HCT116 (cell line): ENCODE results near the gene GTF2IRD1. TPM values are rescaled to one million over a fixed set of nuclear protein-coding genes. Genes with fewer than 3 reads are reported as not detected.

Source experiments
- ATAC-seq: fragments of 200-7000 bp; cut with Tn5 transposase; 2 replicates; pipeline ENCODE4 v1.9.1; 2020; ENCODE audit warnings: mild to moderate bottlenecking, moderate library complexity
- BruUV-seq: library from RNA; stranded (reverse); fragments of 400-500 nt; replicated peaks from 2 replicates; lab custom pipeline; 2021; lab: Mats Ljungman, UMichigan
- CTCF ChIA-PET: fragments of 300-600 bp; sonication (Branson Sonifier 250); formaldehyde crosslinking; loops from one replicate; lab custom pipeline; 2021; ENCODE audit warnings: antibody characterized with exemption; lab: Charles Lee
- POLR2A ChIA-PET: fragments of 300-600, 350-600 bp; sonication (Branson Sonifier 250); formaldehyde crosslinking; loops from one replicate; lab custom pipeline; 2021; ENCODE audit warnings: antibody characterized with exemption; lab: Charles Lee
- RAD21 ChIA-PET, 2 experiments: fragments of 300-600 bp; sonication (Branson Sonifier 250); formaldehyde crosslinking; loops; one replicate each; lab custom pipeline; 2023; ENCODE audit warnings: low total read pairs in 2 of 2; ENCODE audit not compliant: uncharacterized antibody in 2 of 2, unreplicated experiment in 2 of 2, low non-redundant PET in 1 of 2; lab: Charles Lee
- DNase-seq: peaks from one replicate; pipeline ENCODE4 v3.0.0-alpha.2; 2010; ENCODE audit warnings: low read depth, low spot score
- H2AFZ ChIP-seq: fragments of 200-600 bp; shearing (Covaris generic), sonication (generic); 2 replicates; pipeline ENCODE4 v1.6.1; 2017; ENCODE audit warnings: low read depth, mixed run types, mixed read lengths, antibody characterized with exemption, low read length; ENCODE audit not compliant: poor library complexity, severe bottlenecking
- H3K27ac ChIP-seq: 2 replicates; pipeline ENCODE4 v1.5.1; 2012; ENCODE audit warnings: low read depth, low read length
- H3K27me3 ChIP-seq: fragments of 200-600 bp; sonication (generic); 2 replicates; pipeline ENCODE4 v1.6.1; 2016; ENCODE audit warnings: mixed run types, low read length, mixed read lengths; ENCODE audit not compliant: insufficient read depth
- H3K36me3 ChIP-seq, 2 experiments: fragments of 200-500 bp in 1 of 2; fragments of 200-600 bp in 1 of 2; sonication (Bioruptor generic) in 1 of 2; sonication (generic) in 1 of 2; 2 replicates each; pipeline versions ENCODE4 v1.5.1 to v1.6.1; 2014 to 2016; ENCODE audit warnings: low read length in 2 of 2, inconsistent platforms in 1 of 2, mixed read lengths in 1 of 2, mixed run types in 1 of 2; ENCODE audit not compliant: insufficient read depth in 2 of 2, control insufficient read depth in 1 of 2
- H3K4me1 ChIP-seq, 2 experiments: fragments of 200-600 bp in 1 of 2; sonication (generic) in 1 of 2; 2 replicates each; pipeline versions ENCODE4 v1.5.1 to v1.6.1; 2012 to 2017; ENCODE audit warnings: low read length in 2 of 2, inconsistent platforms in 1 of 2, mild to moderate bottlenecking in 1 of 2, mixed read lengths in 1 of 2, mixed run types in 1 of 2, moderate library complexity in 1 of 2; ENCODE audit not compliant: insufficient read depth in 2 of 2, control insufficient read depth in 1 of 2
- H3K4me2 ChIP-seq: fragments of 200-600 bp; sonication (generic); 2 replicates; pipeline ENCODE4 v1.6.1; 2017; ENCODE audit warnings: mixed run types, low read length, mixed read lengths
- H3K4me3 ChIP-seq, 2 experiments: fragments of 200-600 bp in 1 of 2; sonication (generic) in 1 of 2; replicated peaks in 1 of 2; 2 replicates each; pipeline ENCODE4 v1.5.1; 2011 to 2016; ENCODE audit warnings: low read length in 2 of 2, control low read depth in 1 of 2, low read depth in 1 of 2, mild to moderate bottlenecking in 1 of 2, mixed read lengths in 1 of 2, mixed run types in 1 of 2
- H3K79me2 ChIP-seq: fragments of 200-600 bp; sonication (generic); 2 replicates; pipeline ENCODE4 v1.6.1; 2017; ENCODE audit warnings: mild to moderate bottlenecking, mixed run types, low read length, moderate library complexity, mixed read lengths; ENCODE audit not compliant: insufficient read depth
- H3K9ac ChIP-seq: fragments of 200-600 bp; sonication (generic); 2 replicates; pipeline ENCODE4 v1.6.1; 2016; ENCODE audit warnings: low read length, mixed read lengths
- H3K9me2 ChIP-seq: fragments of 200-600 bp; sonication (generic), shearing (Covaris generic); 2 replicates; pipeline ENCODE4 v1.6.1; 2017; ENCODE audit warnings: mixed run types, mild to moderate bottlenecking, moderate library complexity; ENCODE audit not compliant: insufficient read depth
- H3K9me3 ChIP-seq, 2 experiments: fragments of 200-500 bp in 1 of 2; fragments of 200-600 bp in 1 of 2; sonication (Bioruptor generic) in 1 of 2; sonication (generic) in 1 of 2; 2 replicates each; pipeline ENCODE4 v1.6.1; 2014 to 2017; ENCODE audit warnings: low read length in 2 of 2, mixed read lengths in 2 of 2, inconsistent platforms in 1 of 2, low read depth in 1 of 2, mild to moderate bottlenecking in 1 of 2, mixed run types in 1 of 2, moderate library complexity in 1 of 2; ENCODE audit not compliant: control insufficient read depth in 1 of 2, insufficient read depth in 1 of 2
- H4K20me1 ChIP-seq: fragments of 200-600 bp; sonication (generic), shearing (Covaris generic); 2 replicates; pipeline ENCODE4 v1.6.1; 2017; ENCODE audit warnings: mixed run types, mild to moderate bottlenecking, moderate library complexity; ENCODE audit not compliant: insufficient read depth
- ATF3 ChIP-seq: IDR thresholded peaks from 2 replicates; pipeline ENCODE4 v1.6.1; 2012
- CBX3 ChIP-seq: IDR thresholded peaks from 2 replicates; pipeline ENCODE4 v1.6.1; 2012; ENCODE audit warnings: low read depth
- CEBPB ChIP-seq: IDR thresholded peaks from 2 replicates; pipeline ENCODE4 v1.6.1; 2012; ENCODE audit warnings: low read depth
- CTCF ChIP-seq, 3 experiments: fragments of 200-600 bp in 1 of 3; sonication (generic) in 1 of 3; IDR thresholded peaks in 2 of 3; conservative IDR thresholded peaks in 1 of 3; 2 replicates each; pipeline ENCODE4 v1.5.1; 2012 to 2017; ENCODE audit warnings: low read depth in 2 of 3, low read length in 2 of 3, antibody characterized with exemption in 1 of 3, borderline replicate concordance in 1 of 3, control low read depth in 1 of 3, mild to moderate bottlenecking in 1 of 3, mixed read lengths in 1 of 3, mixed run types in 1 of 3, moderate library complexity in 1 of 3; ENCODE audit not compliant: insufficient read depth in 1 of 3
- EGR1 ChIP-seq: IDR thresholded peaks from 2 replicates; pipeline ENCODE4 v1.6.1; 2012; ENCODE audit warnings: low read depth
- ELF1 ChIP-seq: IDR thresholded peaks from 2 replicates; pipeline ENCODE4 v1.6.1; 2012; ENCODE audit warnings: low read depth, borderline replicate concordance
- EZH2 ChIP-seq: fragments of 200-600 bp; sonication (generic); IDR thresholded peaks from 2 replicates; pipeline ENCODE4 v1.6.1; 2017; ENCODE audit warnings: antibody characterized with exemption, mixed run types
- EZH2phosphoT487 ChIP-seq: fragments of 200-600 bp; IDR thresholded peaks from 2 replicates; pipeline ENCODE4 v1.6.1; 2018; ENCODE audit warnings: antibody characterized with exemption, borderline replicate concordance
- FOSL1 ChIP-seq: IDR thresholded peaks from 2 replicates; pipeline ENCODE4 v1.6.1; 2012; ENCODE audit warnings: low read depth
- JUND ChIP-seq: IDR thresholded peaks from 2 replicates; pipeline ENCODE4 v1.6.1; 2012
- MAX ChIP-seq: IDR thresholded peaks from 2 replicates; pipeline ENCODE4 v1.6.1; 2012
- POLR2AphosphoS5 ChIP-seq: IDR thresholded peaks from 2 replicates; pipeline ENCODE4 v1.6.1; 2011; ENCODE audit warnings: mild to moderate bottlenecking, low read depth, low read length, moderate library complexity
- RAD21 ChIP-seq: IDR thresholded peaks from 2 replicates; pipeline ENCODE4 v1.6.1; 2012; ENCODE audit warnings: low read depth, mild to moderate bottlenecking
- REST ChIP-seq: IDR thresholded peaks from 2 replicates; pipeline ENCODE4 v1.6.1; 2012; ENCODE audit warnings: low read depth
- SIN3A ChIP-seq: IDR thresholded peaks from 2 replicates; pipeline ENCODE4 v1.6.1; 2012; ENCODE audit warnings: low read depth
- SP1 ChIP-seq: IDR thresholded peaks from 2 replicates; pipeline ENCODE4 v1.6.1; 2012; ENCODE audit warnings: low read depth
- SRF ChIP-seq: IDR thresholded peaks from 2 replicates; pipeline ENCODE4 v1.6.1; 2012; ENCODE audit warnings: low read depth
- TCF7L2 ChIP-seq: IDR thresholded peaks from 2 replicates; pipeline ENCODE4 v1.7.0; 2011; ENCODE audit warnings: borderline replicate concordance, inconsistent platforms; ENCODE audit not compliant: insufficient read depth, insufficient read length; ENCODE audit errors: extremely low read depth
- YY1 ChIP-seq: IDR thresholded peaks from 2 replicates; pipeline ENCODE4 v1.6.1; 2011; ENCODE audit warnings: low read length, low read depth, moderate library complexity, mild to moderate bottlenecking; ENCODE audit not compliant: insufficient replicate concordance; ENCODE audit errors: extremely low read depth
- ZFX ChIP-seq: fragments of 450-650 bp; IDR thresholded peaks from 2 replicates; pipeline ENCODE4 v1.6.1; 2017
- ZNF274 ChIP-seq: fragments of 200-500 bp; sonication (Bioruptor generic); IDR thresholded peaks from 2 replicates; pipeline ENCODE4 v1.6.1; 2014; ENCODE audit warnings: mild to moderate bottlenecking, low read depth, low read length, inconsistent platforms
- intact Hi-C: fragments of 100-400 bp; cut with micrococcal nuclease; formaldehyde crosslinking; loops from 2 replicates; pipeline ENCODE4 v1.10.0; 2022
- total RNA-seq: library from RNA; stranded (reverse); gene quantifications from one replicate; pipeline ENCODE4 v1.2.1, GENCODE V29; 2021; ENCODE audit not compliant: unreplicated experiment

The GTF2IRD1 gene
- total RNA-seq, 1 experiment from 2014 or later, result 34.5 TPM

GRCh38 chr7:74575083-74575784, 121.5 kb downstream of the GTF2IRD1 start:
- Histone ChIP-seq H3K79me2 (no peaks in the 10 kb centered on the region), H3K9me3 (no peaks in the 10 kb centered on the region), H2AFZ (no peak overlapping the region), H3K4me1 (peaks cover 39 to 46% of the 10 kb centered on the region in 2 experiments), H4K20me1 (no peaks in the 10 kb centered on the region), H3K36me3 (no peaks in the 10 kb centered on the region), H3K9ac (no peak overlapping the region), H3K27me3 (no peaks in the 10 kb centered on the region), H3K4me2 (peak overlapping the region; percentile 43), H3K4me3 (no peak overlapping the region), H3K9me2 (no peaks in the 10 kb centered on the region), H3K27ac (peak overlapping the region; percentile 62)
- DNase-seq (no peak), ATAC-seq (peak; percentile 86)
- ChIA-PET RAD21 (interaction anchor here in 1 of 2 experiments (0.6 kb wide), 1 partner anchor 434 kb away, joined by 3 read pairs; no protein-coding TSS in a partner anchor), POLR2A (interaction anchor here (0.7 kb wide), 1 partner anchor 82 kb away, joined by 4 read pairs; the partner anchor contains the start of gene GTF2I), CTCF (interaction anchor here (2.6 kb wide), 1 partner anchor 9 kb away, joined by 9 read pairs; no protein-coding TSS in a partner anchor)
- intact Hi-C loops, result no loop called here
- no TSS peak for BruUV-seq
- TF ChIP-seq MAX (no peak; the same call in 1 of the 2 replicates), CTCF (IDR thresholded peaks at IDR 0.05 in 2 of 3, conservative IDR thresholded peaks at IDR 0.05 in 1 of 3; ENCODE audit: borderline replicate concordance in 1 of 3, insufficient read depth in 1 of 3, low read depth in 2 of 3, low read length in 2 of 3) (no peak), ATF3 (no peak), FOSL1 (peak; percentile 53; the same call in 1 of the 2 replicates), REST (no peak), TCF7L2 (no peak), SIN3A (no peak), ELF1 (no peak), SRF (no peak), YY1 (no peak), CBX3 (peak; percentile 76; the same call in 1 of the 2 replicates), EGR1 (no peak), SP1 (no peak; the same call in 1 of the 2 replicates), CEBPB (no peak), JUND (peak; percentile 51; the same call in 1 of the 2 replicates), POLR2AphosphoS5 (peak; percentile 12; the same call in 1 of the 2 replicates), EZH2phosphoT487 (no peak), ZFX (no peak), ZNF274 (no peak), EZH2 (no peak), RAD21 (peak; percentile 16; the same call in 1 of the 2 replicates)
